SK-N-SH (cell line): Measurements from ENCODE around the gene KNTC1. TPM values are rescaled to one million over a fixed set of nuclear protein-coding genes. Genes with fewer than 3 reads are reported as not detected.
"Not testable (repeated sequence)": the region's sequence is repeated elsewhere in the genome, so short reads cannot be mapped to it uniquely, and the experiment has no call there.

Experiments
- CTCF ChIA-PET: fragments of 300-600, 350-600 bp; formaldehyde crosslinking; extraction: SDS; loops from one replicate; lab custom pipeline; 2021; lab: Yijun Ruan, JAX
- POLR2A ChIA-PET: fragments of 350-600 bp; sonication (Branson Sonifier 250); formaldehyde crosslinking; extraction: SDS; loops from one replicate; lab custom pipeline; 2020; ENCODE audit warnings: antibody characterized with exemption, inconsistent platforms; lab: Yijun Ruan, JAX
- DNase-seq: peaks from one replicate; pipeline ENCODE4 v3.0.0; 2012
- H2AFZ ChIP-seq: fragments of 200-600 bp; sonication (generic); 2 replicates; pipeline ENCODE4 v1.8.1; 2016; ENCODE audit warnings: antibody characterized with exemption, mild to moderate bottlenecking, low read depth
- H3F3A ChIP-seq: fragments of 200-600 bp; sonication (generic); replicated peaks from 2 replicates; pipeline ENCODE3; 2016; ENCODE audit warnings: antibody characterized with exemption, mild to moderate bottlenecking; ENCODE audit not compliant: insufficient read depth
- H3K27ac ChIP-seq, 2 experiments: fragments of 200-500 bp in 1 of 2; fragments of 200-600 bp in 1 of 2; sonication (Bioruptor generic) in 1 of 2; sonication (generic), shearing (Covaris generic) in 1 of 2; 2 replicates each; pipeline versions ENCODE4 v1.5.1 to v1.6.1; 2014 to 2016; ENCODE audit warnings: low read depth in 2 of 2, inconsistent platforms in 1 of 2, low read length in 1 of 2, mild to moderate bottlenecking in 1 of 2, mixed read lengths in 1 of 2
- H3K27me3 ChIP-seq: fragments of 200-600 bp; sonication (generic), shearing (Covaris generic); 2 replicates; pipeline ENCODE4 v1.6.1; 2016; ENCODE audit warnings: mixed run types; ENCODE audit not compliant: insufficient read depth
- H3K36me3 ChIP-seq, 2 experiments: fragments of 200-500 bp in 1 of 2; fragments of 200-600 bp in 1 of 2; sonication (Bioruptor generic) in 1 of 2; sonication (generic) in 1 of 2; replicated peaks in 1 of 2; 2 replicates each; pipeline versions ENCODE3 to v1.5.1; 2014 to 2016; ENCODE audit warnings: low read length in 1 of 2, mild to moderate bottlenecking in 1 of 2; ENCODE audit not compliant: insufficient read depth in 2 of 2, control insufficient read depth in 1 of 2
- H3K4me1 ChIP-seq, 2 experiments: fragments of 200-500 bp in 1 of 2; fragments of 200-600 bp in 1 of 2; sonication (Bioruptor generic) in 1 of 2; sonication (generic), shearing (Covaris generic) in 1 of 2; 2 replicates each; pipeline versions ENCODE4 v1.5.1 to v1.6.1; 2014 to 2016; ENCODE audit warnings: low read depth in 1 of 2, low read length in 1 of 2, mixed run types in 1 of 2; ENCODE audit not compliant: insufficient read depth in 2 of 2, control insufficient read depth in 1 of 2
- H3K4me2 ChIP-seq: fragments of 200-600 bp; sonication (generic), shearing (Covaris generic); 2 replicates; pipeline ENCODE4 v1.6.1; 2017; ENCODE audit warnings: mixed run types
- H3K4me3 ChIP-seq, 2 experiments: fragments of 200-500 bp in 1 of 2; fragments of 200-600 bp in 1 of 2; sonication (Bioruptor generic) in 1 of 2; sonication (generic), shearing (Covaris generic) in 1 of 2; 2 replicates each; pipeline versions ENCODE4 v1.5.1 to v1.8.1; 2014 to 2016; ENCODE audit warnings: low read depth in 2 of 2, inconsistent platforms in 1 of 2, low read length in 1 of 2, mild to moderate bottlenecking in 1 of 2, mixed read lengths in 1 of 2, moderate library complexity in 1 of 2
- H3K79me2 ChIP-seq: fragments of 200-600 bp; sonication (generic); 2 replicates; pipeline ENCODE4 v1.8.1; 2017; ENCODE audit warnings: mild to moderate bottlenecking; ENCODE audit not compliant: insufficient read depth
- H3K9ac ChIP-seq: fragments of 200-600 bp; sonication (generic); 2 replicates; pipeline ENCODE4 v1.6.1; 2017; ENCODE audit warnings: mixed run types
- H3K9me2 ChIP-seq: fragments of 200-600 bp; sonication (generic); 2 replicates; pipeline ENCODE4 v1.6.1; 2017; ENCODE audit warnings: mixed run types
- H3K9me3 ChIP-seq: fragments of 200-600 bp; sonication (generic); 2 replicates; pipeline ENCODE4 v1.6.1; 2017; ENCODE audit warnings: mixed run types, mild to moderate bottlenecking, moderate library complexity
- H4K20me1 ChIP-seq: fragments of 200-600 bp; sonication (generic); 2 replicates; pipeline ENCODE4 v1.6.1; 2017; ENCODE audit warnings: mild to moderate bottlenecking, mixed run types; ENCODE audit not compliant: insufficient read depth
- EZH2phosphoT487 ChIP-seq: fragments of 200-600 bp; sonication (generic); IDR thresholded peaks from 2 replicates; pipeline ENCODE4 v1.6.1; 2017; ENCODE audit warnings: low read depth, mixed run types, mild to moderate bottlenecking, antibody characterized with exemption, moderate library complexity, borderline replicate concordance
- FOSL2 ChIP-seq: IDR thresholded peaks from 2 replicates; pipeline ENCODE4 v1.4.0; 2012; ENCODE audit warnings: low read depth, mild to moderate bottlenecking, moderate library complexity, borderline replicate concordance
- GABPA ChIP-seq: IDR thresholded peaks from 2 replicates; pipeline ENCODE4 v1.4.0; 2012; ENCODE audit warnings: low read depth, mild to moderate bottlenecking
- GATA2 ChIP-seq: sonication (generic); formaldehyde crosslinking; IDR thresholded peaks from 2 replicates; pipeline ENCODE4 v1.5.0; 2020; ENCODE audit warnings: mild to moderate bottlenecking, missing genetic modification reagents
- MXI1 ChIP-seq: IDR thresholded peaks from 2 replicates; pipeline ENCODE4 v1.6.1; 2012; ENCODE audit warnings: mild to moderate bottlenecking, low read depth, low read length, improper control_type of control experiment
- POLR2AphosphoS5 ChIP-seq: IDR thresholded peaks from 2 replicates; pipeline ENCODE4 v1.6.1; 2012; ENCODE audit warnings: low read depth, low read length
- REST ChIP-seq: IDR thresholded peaks from 2 replicates; pipeline ENCODE4 v1.6.1; 2012; ENCODE audit warnings: mild to moderate bottlenecking, low read depth, low read length, moderate library complexity
- RXRA ChIP-seq: IDR thresholded peaks from 2 replicates; pipeline ENCODE4 v1.4.0; 2012; ENCODE audit warnings: low read depth, mild to moderate bottlenecking, borderline replicate concordance
- SIN3A ChIP-seq: IDR thresholded peaks from 2 replicates; pipeline ENCODE4 v1.6.1; 2012; ENCODE audit warnings: low read depth, mild to moderate bottlenecking, low read length, moderate library complexity, borderline replicate concordance
- SMC3 ChIP-seq: IDR thresholded peaks from 2 replicates; pipeline ENCODE4 v1.6.1; 2012; ENCODE audit warnings: low read depth, low read length, improper control_type of control experiment
- TAF1 ChIP-seq: IDR thresholded peaks from 2 replicates; pipeline ENCODE4 v1.6.1; 2012; ENCODE audit warnings: low read depth, mild to moderate bottlenecking, low read length, moderate library complexity, borderline replicate concordance
- TEAD4 ChIP-seq: IDR thresholded peaks from 2 replicates; pipeline ENCODE4 v1.4.0; 2012; ENCODE audit warnings: mild to moderate bottlenecking, borderline replicate concordance; ENCODE audit not compliant: insufficient read depth
- USF1 ChIP-seq: IDR thresholded peaks from 2 replicates; pipeline ENCODE4 v1.4.0; 2012; ENCODE audit warnings: low read depth, borderline replicate concordance
- USF2 ChIP-seq: fragments of 150-350 bp; IDR thresholded peaks from 2 replicates; pipeline ENCODE4 v1.6.1; 2017; ENCODE audit warnings: antibody characterized with exemption, low read length, low read depth, borderline replicate concordance
- WGBS: methylation state at CpG from one replicate; pipeline ENCODE4 v1.1.6; 2017; ENCODE audit warnings: low lambda C conversion rate; 5-methylcytosine and 5-hydroxymethylcytosine counted together
- polyA plus RNA-seq, 3 experiments: library from polyadenylated mRNA; depleted of rRNA; stranded (reverse); fragments of >200 nt; gene quantifications; 2 replicates each; pipeline ENCODE4 v1.2.3, GENCODE V29; 2012

The KNTC1 gene
- polyA plus RNA-seq, 1 of the 3 experiments (the other 2 are of a cell fraction) = 13.2 TPM

- ChIA-PET POLR2A (no interaction called here), CTCF (interaction anchor here (3.6 kb wide), 1 partner anchor 12 kb away, joined by 21 read pairs; no protein-coding TSS in a partner anchor)
- H3K4me3 ChIP-seq = no peak overlapping the region
- H3K9me3 ChIP-seq = no peaks in the 10 kb centered on the region
- H3K27me3 ChIP-seq = no peaks in the 10 kb centered on the region
- H3K9ac ChIP-seq = no peak overlapping the region
- H3K27ac ChIP-seq = no peak overlapping the region
- DNase-seq = no peak
- H4K20me1 ChIP-seq = no peaks in the 10 kb centered on the region
- WGBS = 98% methylated on average over 5 of the region's 5 CpGs
- H3K4me2 ChIP-seq = no peak overlapping the region
- H3K79me2 ChIP-seq = peaks cover 1% of the 10 kb centered on the region; the same call in 1 of the 2 replicates
- H3K4me1 ChIP-seq = 0 out of 4 replicates have a peak, but pooled peaks cover 0 to 3% of the 10 kb centered on the region in 2 experiments
- peaks cover 3% of the 10 kb centered on the region for H3F3A ChIP-seq
- H3K36me3 ChIP-seq = peaks cover 44 to 59% of the 10 kb centered on the region in 2 experiments
- TF ChIP-seq RXRA (no peak), USF1 (no peak), SIN3A (no peak), GABPA (no peak), POLR2AphosphoS5 (no peak), GATA2 (CRISPR knock-in tag) (no peak), TEAD4 (no peak), REST (no peak), TAF1 (no peak), FOSL2 (no peak), EZH2phosphoT487 (no peak), USF2 (no peak), MXI1 (no peak), SMC3 (no peak)
- no peaks in the 10 kb centered on the region for H3K9me2 ChIP-seq
- no peak overlapping the region for H2AFZ ChIP-seq
Observed at GRCh38 chr12:122483969-122484368, 43.1 kb upstream of the KNTC1 start.

GRCh38 chr12:122484385-122484784 is 42.7 kb upstream of the KNTC1 start:
- DNase-seq, H3K4me1 ChIP-seq, H3K4me3 ChIP-seq, H3K9me3 ChIP-seq, H3K9me2 ChIP-seq, H3K27ac ChIP-seq, H3K9ac ChIP-seq, H2AFZ ChIP-seq, H3K4me2 ChIP-seq, H4K20me1 ChIP-seq, H3F3A ChIP-seq, H3K27me3 ChIP-seq, POLR2A ChIA-PET, H3K79me2 ChIP-seq: not testable (repeated sequence)
- CTCF ChIA-PET = interaction anchor here (1.3 to 3.6 kb wide), 2 partner anchors 13 to 85 kb away, joined by 3 to 21 read pairs; no protein-coding TSS in a partner anchor
- H3K36me3 ChIP-seq = peaks cover 46 to 60% of the 10 kb centered on the region in 2 experiments
- 100% methylated on average over 1 of the region's 1 CpG for WGBS

GRCh38 chr12:122486360-122486759 is 40.7 kb upstream of the KNTC1 start:
- CTCF ChIA-PET = interaction anchor here (1.2 to 3.6 kb wide), 2 partner anchors 12 to 15 kb away, joined by 3 to 21 read pairs; no protein-coding TSS in a partner anchor
- 92% methylated on average over 6 of the region's 6 CpGs for WGBS
- H3K9ac ChIP-seq, H3K4me2 ChIP-seq, H3K9me2 ChIP-seq, DNase-seq, H3K4me1 ChIP-seq, H3K9me3 ChIP-seq, H3K4me3 ChIP-seq, H3K27ac ChIP-seq, H2AFZ ChIP-seq, POLR2A ChIA-PET, H3K27me3 ChIP-seq, H4K20me1 ChIP-seq, H3F3A ChIP-seq: not testable (repeated sequence)
- H3K79me2 ChIP-seq = peaks cover 17% of the 10 kb centered on the region
- H3K36me3 ChIP-seq = peaks cover 52 to 62% of the 10 kb centered on the region in 2 experiments
